ENCODE results near the gene ICA1L.
"Not testable (repeated sequence)": the region's sequence is repeated elsewhere in the genome, so short reads cannot be mapped to it uniquely, and the experiment has no call there.

Gene ICA1L

GRCh38 chr2:202849343-202849742 lies 22.2 kb downstream of the ICA1L start:
- in situ Hi-C loops (cut with MboI; ENCODE audit: low pct_unique_long_range_greater_than_20kb, low sequenced_read_pairs); DNase-seq: not testable (repeated sequence)

- in situ Hi-C loops (cut with MboI; ENCODE audit: low pct_unique_long_range_greater_than_20kb, low sequenced_read_pairs), result no loop called here
- peak; percentile 47 for DNase-seq
These were observed 22.8 kb downstream of the ICA1L start for GRCh38 chr2:202848813-202849212.

GRCh38 chr2:202847693-202848524 lies 23.7 kb downstream of the ICA1L start:
- in situ Hi-C loops (cut with MboI; ENCODE audit: low pct_unique_long_range_greater_than_20kb, low sequenced_read_pairs), result no loop called here
- DNase-seq, result no peak

- in situ Hi-C loops (cut with MboI; ENCODE audit: low pct_unique_long_range_greater_than_20kb, low sequenced_read_pairs), result no loop called here
- no peak for DNase-seq
These were observed 26.9 kb downstream of the ICA1L start for GRCh38 chr2:202844656-202845055.

- in situ Hi-C loops (cut with MboI; ENCODE audit: low pct_unique_long_range_greater_than_20kb, low sequenced_read_pairs), result no loop called here
- no peak for DNase-seq
These were observed 28.9 kb downstream of the ICA1L start for GRCh38 chr2:202842690-202843089.

- DNase-seq, result no peak
These were observed 30.3 kb downstream of the ICA1L start for GRCh38 chr2:202841090-202841867.

GRCh38 chr2:202831242-202832220 lies 40.0 kb downstream of the ICA1L start:
- in situ Hi-C loops (cut with MboI; ENCODE audit: low pct_unique_long_range_greater_than_20kb, low sequenced_read_pairs), result no loop called here

More at GRCh38 chr2:202841090-202841867, 30.3 kb downstream of the ICA1L start:
- in situ Hi-C loops (cut with MboI; ENCODE audit: low pct_unique_long_range_greater_than_20kb, low sequenced_read_pairs), result no loop called here

GRCh38 chr2:202824901-202825300 lies 46.7 kb downstream of the ICA1L start:
- DNase-seq, result no peak
- in situ Hi-C loops (cut with MboI; ENCODE audit: low pct_unique_long_range_greater_than_20kb, low sequenced_read_pairs), result no loop called here

More at GRCh38 chr2:202831242-202832220, 40.0 kb downstream of the ICA1L start:
- peak; percentile 86 for DNase-seq

- in situ Hi-C loops (cut with MboI; ENCODE audit: low pct_unique_long_range_greater_than_20kb, low sequenced_read_pairs), result no loop called here
- DNase-seq, result no peak
These were observed 49.2 kb downstream of the ICA1L start for GRCh38 chr2:202822411-202822810.

GRCh38 chr2:202821206-202822160 lies 50.1 kb downstream of the ICA1L start:
- in situ Hi-C loops (cut with MboI; ENCODE audit: low pct_unique_long_range_greater_than_20kb, low sequenced_read_pairs), result no loop called here
- no peak for DNase-seq

- DNase-seq, result no peak
- in situ Hi-C loops (cut with MboI; ENCODE audit: low pct_unique_long_range_greater_than_20kb, low sequenced_read_pairs), result no loop called here
These were observed 53.2 kb downstream of the ICA1L start for GRCh38 chr2:202818321-202818720.

- in situ Hi-C loops (cut with MboI; ENCODE audit: low pct_unique_long_range_greater_than_20kb, low sequenced_read_pairs), result no loop called here
- DNase-seq, result no peak
These were observed 53.8 kb downstream of the ICA1L start for GRCh38 chr2:202817771-202818170.

- no peak for DNase-seq
- in situ Hi-C loops (cut with MboI; ENCODE audit: low pct_unique_long_range_greater_than_20kb, low sequenced_read_pairs), result no loop called here
These were observed 55.8 kb downstream of the ICA1L start for GRCh38 chr2:202815548-202816360.

- in situ Hi-C loops (cut with MboI; ENCODE audit: low pct_unique_long_range_greater_than_20kb, low sequenced_read_pairs), result no loop called here
- no peak for DNase-seq
These were observed 57.3 kb downstream of the ICA1L start for GRCh38 chr2:202814226-202814625.

- in situ Hi-C loops (cut with MboI; ENCODE audit: low pct_unique_long_range_greater_than_20kb, low sequenced_read_pairs), result no loop called here
- no peak for DNase-seq
These were observed 58.2 kb downstream of the ICA1L start for GRCh38 chr2:202813387-202813786.

GRCh38 chr2:202808754-202809153 lies 62.8 kb downstream of the ICA1L start:
- DNase-seq, result no peak
- in situ Hi-C loops (cut with MboI; ENCODE audit: low pct_unique_long_range_greater_than_20kb, low sequenced_read_pairs), result no loop called here

- DNase-seq; in situ Hi-C loops (cut with MboI; ENCODE audit: low pct_unique_long_range_greater_than_20kb, low sequenced_read_pairs): not testable (repeated sequence)
These were observed 64.0 kb downstream of the ICA1L start for GRCh38 chr2:202807431-202808138.
